Endodermal cell (in vitro differentiated cells): ENCODE data around the gene KDM2A. TPM values are rescaled to one million over a fixed set of nuclear protein-coding genes. Genes with fewer than 3 reads are reported as not detected.

Source experiments
- DNase-seq: peaks from one replicate; pipeline ENCODE4 v3.0.0-alpha.2; 2017
- H3K27ac ChIP-seq: 2 replicates; pipeline ENCODE4 v1.5.1; 2013; ENCODE audit warnings: mild to moderate bottlenecking, low read depth, low read length, moderate library complexity
- H3K27me3 ChIP-seq: 2 replicates; pipeline ENCODE4 v1.6.1; 2013; ENCODE audit warnings: mild to moderate bottlenecking, low read length, moderate library complexity; ENCODE audit not compliant: insufficient read depth, control insufficient read depth, poor library complexity, severe bottlenecking
- H3K36me3 ChIP-seq: 2 replicates; pipeline ENCODE4 v1.7.0; 2013; ENCODE audit warnings: mild to moderate bottlenecking, low read length, moderate library complexity; ENCODE audit not compliant: control insufficient read depth, insufficient read depth
- H3K4me1 ChIP-seq: one replicate; pipeline ENCODE4 v1.7.0; 2013; ENCODE audit warnings: low read length; ENCODE audit not compliant: control insufficient read depth, insufficient read depth
- H3K4me3 ChIP-seq: 2 replicates; pipeline ENCODE4 v1.5.1; 2013; ENCODE audit warnings: mild to moderate bottlenecking, low read length, moderate library complexity
- H3K9ac ChIP-seq: 2 replicates; pipeline ENCODE4 v1.6.1; 2013; ENCODE audit warnings: mild to moderate bottlenecking, low read length, moderate library complexity; ENCODE audit not compliant: poor library complexity, severe bottlenecking; ENCODE audit errors: extremely low read depth
- H3K9me3 ChIP-seq: 2 replicates; pipeline ENCODE4 v1.6.1; 2013; ENCODE audit warnings: mild to moderate bottlenecking, low read length, moderate library complexity; ENCODE audit not compliant: control insufficient read depth
- H3K27ac Mint-ChIP-seq: 2 replicates; pipeline ENCODE4 v1.8.0; 2020; ENCODE audit warnings: mixed read lengths
- H3K27me3 Mint-ChIP-seq: 2 replicates; pipeline ENCODE4 v1.8.0; 2021; ENCODE audit warnings: mild to moderate bottlenecking, mixed read lengths; ENCODE audit not compliant: insufficient read depth
- H3K36me3 Mint-ChIP-seq: 2 replicates; pipeline ENCODE4 v1.8.0; 2020; ENCODE audit warnings: low read depth, mixed read lengths
- H3K4me1 Mint-ChIP-seq: 2 replicates; pipeline ENCODE4 v1.8.0; 2020; ENCODE audit warnings: mixed read lengths
- H3K4me3 Mint-ChIP-seq: 2 replicates; pipeline ENCODE4 v1.8.0; 2020; ENCODE audit warnings: mild to moderate bottlenecking, moderate library complexity, mixed read lengths
- H3K9me3 Mint-ChIP-seq: 2 replicates; pipeline ENCODE4 v1.8.0; 2020; ENCODE audit warnings: mild to moderate bottlenecking, mixed read lengths
- WGBS, 2 experiments: methylation state at CpG; one replicate each; pipeline versions ENCODE4 v1.1.5 to v1.1.7; 2013; ENCODE audit warnings: missing lambda C conversion rate in 2 of 2, mixed read lengths in 1 of 2; ENCODE audit not compliant: insufficient coverage in 1 of 2, insufficient read length in 1 of 2; 5-methylcytosine and 5-hydroxymethylcytosine counted together
- total RNA-seq, 2 donors: library from RNA; stranded (reverse); fragmentation: NEBNext Ultra II Directional in 1 of 2; extraction: Animal tissue kit (Norgen Biotek cat#: 25700) in 1 of 2; gene quantifications; 2 replicates in 1 of 2; 3 replicates in 1 of 2; pipeline ENCODE4 v1.2.1, GENCODE V29; 2021
- TF ChIP-seq, protein P1 (sequence below): fragments of 200-600 bp; sonication (generic); conservative IDR thresholded peaks from 2 replicates; pipeline ENCODE4 v1.5.0; 2021; ENCODE audit warnings: antibody characterized with exemption, mild to moderate bottlenecking

Gene KDM2A
- total RNA-seq, 2 donors from 2014 or later, result 59.4 to 75.4 TPM

DNA sequence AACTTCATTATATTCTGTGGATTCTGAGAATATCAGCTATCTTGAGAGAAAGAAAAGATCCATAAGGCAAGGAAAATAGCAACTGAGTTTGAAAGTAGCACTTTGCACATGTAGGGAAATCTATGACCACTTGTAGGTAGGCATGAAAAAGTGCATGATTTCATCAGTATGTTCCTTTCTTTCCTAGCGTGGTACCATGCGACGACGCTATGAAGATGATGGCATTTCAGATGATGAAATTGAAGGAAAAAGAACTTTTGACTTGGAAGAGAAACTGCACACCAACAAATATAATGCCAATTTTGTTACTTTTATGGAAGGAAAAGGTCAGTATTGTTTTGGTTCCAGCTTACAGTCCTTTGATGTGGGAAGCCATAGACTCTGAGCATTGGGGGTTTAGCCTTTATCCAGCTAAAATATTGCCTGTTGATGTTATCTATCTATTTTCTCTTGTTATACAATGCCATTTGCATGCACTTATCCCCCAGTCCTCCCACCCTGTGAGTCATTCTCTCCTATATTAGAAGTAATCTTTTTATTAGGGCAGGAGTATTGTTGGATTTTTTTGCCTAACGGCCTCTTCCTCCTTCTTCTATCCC is 60.9 kb downstream of the KDM2A start:
- H3K9me3 Mint-ChIP-seq, result no peaks in the 10 kb centered on the region
- 100% methylated on average over 4 of the region's 5 CpGs; no CpG with 5 or more reads in 1 of the 2 experiments for WGBS, 2 experiments
- Histone ChIP-seq H3K36me3 (peaks cover 50% of the 10 kb centered on the region), H3K4me3 (no peak overlapping the region), H3K27me3 (no peaks in the 10 kb centered on the region), H3K9ac (no peak overlapping the region), H3K9me3 (peaks cover 5% of the 10 kb centered on the region), H3K27ac (no peak overlapping the region), H3K4me1 (no peaks in the 10 kb centered on the region)
- no peaks in the 10 kb centered on the region for H3K27me3 Mint-ChIP-seq
- TF ChIP-seq, protein P1, sequence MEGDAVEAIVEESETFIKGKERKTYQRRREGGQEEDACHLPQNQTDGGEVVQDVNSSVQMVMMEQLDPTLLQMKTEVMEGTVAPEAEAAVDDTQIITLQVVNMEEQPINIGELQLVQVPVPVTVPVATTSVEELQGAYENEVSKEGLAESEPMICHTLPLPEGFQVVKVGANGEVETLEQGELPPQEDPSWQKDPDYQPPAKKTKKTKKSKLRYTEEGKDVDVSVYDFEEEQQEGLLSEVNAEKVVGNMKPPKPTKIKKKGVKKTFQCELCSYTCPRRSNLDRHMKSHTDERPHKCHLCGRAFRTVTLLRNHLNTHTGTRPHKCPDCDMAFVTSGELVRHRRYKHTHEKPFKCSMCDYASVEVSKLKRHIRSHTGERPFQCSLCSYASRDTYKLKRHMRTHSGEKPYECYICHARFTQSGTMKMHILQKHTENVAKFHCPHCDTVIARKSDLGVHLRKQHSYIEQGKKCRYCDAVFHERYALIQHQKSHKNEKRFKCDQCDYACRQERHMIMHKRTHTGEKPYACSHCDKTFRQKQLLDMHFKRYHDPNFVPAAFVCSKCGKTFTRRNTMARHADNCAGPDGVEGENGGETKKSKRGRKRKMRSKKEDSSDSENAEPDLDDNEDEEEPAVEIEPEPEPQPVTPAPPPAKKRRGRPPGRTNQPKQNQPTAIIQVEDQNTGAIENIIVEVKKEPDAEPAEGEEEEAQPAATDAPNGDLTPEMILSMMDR, result no peak
- no peak overlapping the region for H3K4me3 Mint-ChIP-seq
- H3K27ac Mint-ChIP-seq, result no peak overlapping the region
- no peak for DNase-seq
- peaks cover 53% of the 10 kb centered on the region for H3K36me3 Mint-ChIP-seq
- no peaks in the 10 kb centered on the region for H3K4me1 Mint-ChIP-seq

DNA sequence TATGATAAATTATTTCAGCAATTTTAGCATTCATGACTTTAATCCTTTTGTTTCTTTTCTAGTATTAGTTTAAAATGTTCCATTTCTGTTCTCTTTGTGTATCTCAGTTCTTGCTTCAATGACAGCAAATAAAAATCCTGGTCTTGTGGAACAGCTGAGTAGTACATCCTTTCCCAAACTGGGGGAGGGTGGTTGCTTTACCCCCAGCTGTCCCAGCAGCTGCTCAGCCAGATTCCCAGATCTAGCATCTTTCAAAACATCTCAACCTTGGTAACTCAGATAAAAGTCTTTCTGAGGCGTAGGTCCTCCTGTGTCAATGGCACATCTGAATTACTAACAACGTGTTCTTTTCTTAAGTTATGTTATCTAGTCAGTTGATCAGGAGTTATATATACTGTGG is 75.0 kb downstream of the KDM2A start:
- H3K4me1 Mint-ChIP-seq, result no peaks in the 10 kb centered on the region
- DNase-seq, result no peak
- H3K36me3 Mint-ChIP-seq, result peaks cover 39% of the 10 kb centered on the region
- H3K27me3 ChIP-seq, result no peaks in the 10 kb centered on the region
- H3K27ac ChIP-seq, result no peak overlapping the region
- no peak overlapping the region for H3K27ac Mint-ChIP-seq
- no peaks in the 10 kb centered on the region for H3K9me3 ChIP-seq
- no peak overlapping the region for H3K4me3 ChIP-seq
- no peak overlapping the region for H3K4me3 Mint-ChIP-seq
- H3K9me3 Mint-ChIP-seq, result no peaks in the 10 kb centered on the region
- H3K9ac ChIP-seq, result no peak overlapping the region
- TF ChIP-seq, protein P1, result no peak
- no peaks in the 10 kb centered on the region for H3K4me1 ChIP-seq
- H3K27me3 Mint-ChIP-seq, result no peaks in the 10 kb centered on the region
- 85 to 100% methylated on average over 2 of the region's 2 CpGs for WGBS, 2 experiments
- peaks cover 53% of the 10 kb centered on the region for H3K36me3 ChIP-seq

DNA sequence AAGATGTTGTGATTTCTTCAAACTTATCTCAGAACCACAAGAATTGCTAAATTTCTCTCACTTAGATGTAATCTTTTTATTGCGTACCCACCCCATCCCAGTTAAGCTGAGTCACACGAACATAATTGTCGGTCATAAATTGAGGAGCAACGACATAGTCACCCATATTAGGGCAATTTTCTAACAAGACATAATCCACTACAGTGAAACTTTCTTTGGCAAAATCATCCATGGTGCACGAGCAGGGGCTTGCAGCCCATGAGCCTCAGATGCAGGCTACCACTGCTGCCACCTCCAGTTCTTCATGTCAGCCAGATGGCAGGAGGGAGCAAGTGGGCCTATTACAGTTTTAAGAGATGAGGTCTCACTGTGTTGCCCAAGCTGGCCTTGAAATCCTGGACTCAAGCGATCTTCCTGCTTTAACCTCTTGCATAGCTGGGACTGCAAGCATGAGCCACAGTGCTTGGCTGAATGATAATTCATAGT is 77.0 kb downstream of the KDM2A start:
- no peaks in the 10 kb centered on the region for H3K9me3 ChIP-seq
- no peaks in the 10 kb centered on the region for H3K27me3 Mint-ChIP-seq
- H3K4me1 ChIP-seq, result no peaks in the 10 kb centered on the region
- H3K4me1 Mint-ChIP-seq, result no peaks in the 10 kb centered on the region
- no peak overlapping the region for H3K4me3 ChIP-seq
- TF ChIP-seq, protein P1, result peak; percentile 40
- H3K4me3 Mint-ChIP-seq, result no peak overlapping the region
- no peak overlapping the region for H3K9ac ChIP-seq
- peaks cover 59% of the 10 kb centered on the region for H3K36me3 ChIP-seq
- H3K27me3 ChIP-seq, result no peaks in the 10 kb centered on the region
- no peak overlapping the region for H3K27ac ChIP-seq
- DNase-seq, result no peak
- H3K27ac Mint-ChIP-seq, result peak overlapping the region; percentile 1
- 92 to 94% methylated on average over 6 of the region's 6 CpGs for WGBS, 2 experiments
- peaks cover 42% of the 10 kb centered on the region for H3K36me3 Mint-ChIP-seq
- no peaks in the 10 kb centered on the region for H3K9me3 Mint-ChIP-seq
